ENCODE results near the gene FYN. TPM values are rescaled to one million over a fixed set of nuclear protein-coding genes. Genes with fewer than 3 reads are reported as not detected.
A peak's percentile ranks its signal among the peaks of the same experiment; 100 is the strongest.
"Not testable (repeated sequence)": the region's sequence is repeated elsewhere in the genome, so short reads cannot be mapped to it uniquely, and the experiment has no call there.

FYN gene
- total RNA-seq, 1 donor from 2014 or later: 331 TPM

- intact Hi-C loops (cut with micrococcal nuclease): no loop called here
Measured at GRCh38 chr6:111689419-111689818, 183.8 kb downstream of the FYN start.

DNA sequence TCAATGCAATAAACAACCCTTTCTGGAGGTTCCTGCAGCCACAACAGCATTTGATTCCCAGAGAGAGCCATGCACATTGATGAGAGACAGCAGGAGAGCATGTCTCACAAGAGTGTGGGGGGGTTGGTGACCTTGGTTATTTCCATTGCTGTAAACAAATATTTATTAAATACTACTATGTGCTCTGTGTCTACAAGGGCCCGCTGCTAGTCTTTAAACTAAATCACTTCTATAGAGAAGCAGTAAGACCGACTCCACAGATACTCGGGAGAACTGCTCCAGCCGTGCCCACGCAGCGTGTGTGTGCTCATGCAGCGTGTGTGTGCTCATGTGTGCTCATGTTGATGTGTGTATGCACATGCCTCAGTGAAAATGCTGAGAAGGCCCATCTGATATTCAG, 184.9 kb downstream of the FYN start:
- H3K4me1 Mint-ChIP-seq: peaks cover 32% of the 10 kb centered on the region
- no peaks in the 10 kb centered on the region for H3K27me3 Mint-ChIP-seq
- no peak overlapping the region for H3K4me3 Mint-ChIP-seq
- peaks cover 78% of the 10 kb centered on the region for H3K36me3 Mint-ChIP-seq (ENCODE audit: low read depth)
- H3K27ac Mint-ChIP-seq: no peak overlapping the region
- intact Hi-C loops (cut with micrococcal nuclease): no loop called here
- DNase-seq: no peak
- H3K9me3 Mint-ChIP-seq: no peaks in the 10 kb centered on the region

More at GRCh38 chr6:111689419-111689818, 183.8 kb downstream of the FYN start:
- peaks cover 82% of the 10 kb centered on the region for H3K36me3 Mint-ChIP-seq (ENCODE audit: low read depth)
- H3K9me3 Mint-ChIP-seq: no peaks in the 10 kb centered on the region
- no peak overlapping the region for H3K4me3 Mint-ChIP-seq
- H3K27me3 Mint-ChIP-seq: no peaks in the 10 kb centered on the region
- H3K27ac Mint-ChIP-seq: peak overlapping the region; percentile 46
- no peak for DNase-seq
- H3K4me1 Mint-ChIP-seq: peaks cover 28% of the 10 kb centered on the region

- H3K27ac Mint-ChIP-seq: peak overlapping the region; percentile 31
- DNase-seq: no peak
- no peak overlapping the region for H3K4me3 Mint-ChIP-seq
- H3K9me3 Mint-ChIP-seq: no peaks in the 10 kb centered on the region
- H3K27me3 Mint-ChIP-seq: no peaks in the 10 kb centered on the region
- intact Hi-C loops (cut with micrococcal nuclease): no loop called here
- peaks cover 25% of the 10 kb centered on the region for H3K4me1 Mint-ChIP-seq
- H3K36me3 Mint-ChIP-seq (ENCODE audit: low read depth): peaks cover 75% of the 10 kb centered on the region
Measured at GRCh38 chr6:111687652-111688051, 185.6 kb downstream of the FYN start.

GRCh38 chr6:111686932-111687266, 186.4 kb downstream of the FYN start:
- Mint-ChIP-seq H3K36me3 (ENCODE audit: low read depth) (peaks cover 77% of the 10 kb centered on the region), H3K27ac (no peak overlapping the region), H3K4me1 (peaks cover 22% of the 10 kb centered on the region), H3K27me3 (no peaks in the 10 kb centered on the region), H3K4me3 (no peak overlapping the region), H3K9me3 (no peaks in the 10 kb centered on the region)
- intact Hi-C loops (cut with micrococcal nuclease): no loop called here
- no peak for DNase-seq

- intact Hi-C loops (cut with micrococcal nuclease): no loop called here
- H3K27ac Mint-ChIP-seq: no peak overlapping the region
- peaks cover 75% of the 10 kb centered on the region for H3K36me3 Mint-ChIP-seq (ENCODE audit: low read depth)
- H3K4me1 Mint-ChIP-seq: peaks cover 23% of the 10 kb centered on the region
- H3K4me3 Mint-ChIP-seq: no peak overlapping the region
- no peak for DNase-seq
- H3K9me3 Mint-ChIP-seq: no peaks in the 10 kb centered on the region
- H3K27me3 Mint-ChIP-seq: no peaks in the 10 kb centered on the region
Measured at GRCh38 chr6:111686249-111686931, 186.9 kb downstream of the FYN start.

DNA sequence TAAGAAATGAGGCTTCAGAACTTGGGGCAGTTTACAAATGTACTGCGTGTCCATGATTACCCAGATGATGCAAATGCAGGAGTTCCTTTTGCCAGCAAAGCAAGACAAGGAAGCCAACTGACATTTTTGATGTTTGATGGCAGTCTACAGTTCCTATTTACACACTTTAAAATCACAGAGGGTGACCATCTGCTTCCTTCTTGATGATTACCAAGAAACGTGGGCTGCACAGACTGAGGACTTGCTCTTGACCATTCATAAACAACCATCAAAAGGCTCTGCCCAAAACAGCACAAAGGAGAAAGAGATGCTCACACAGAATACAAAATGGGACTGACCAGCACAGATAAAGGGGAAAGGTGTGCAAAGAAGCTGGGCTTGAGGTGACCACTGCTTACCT, 187.7 kb downstream of the FYN start:
- peaks cover 23% of the 10 kb centered on the region for H3K4me1 Mint-ChIP-seq
- peak overlapping the region; percentile 71 for H3K27ac Mint-ChIP-seq
- H3K4me3 Mint-ChIP-seq: no peak overlapping the region
- H3K27me3 Mint-ChIP-seq: no peaks in the 10 kb centered on the region
- peaks cover 73% of the 10 kb centered on the region for H3K36me3 Mint-ChIP-seq (ENCODE audit: low read depth)
- DNase-seq: no peak
- H3K9me3 Mint-ChIP-seq: no peaks in the 10 kb centered on the region
- intact Hi-C loops (cut with micrococcal nuclease): no loop called here

DNA sequence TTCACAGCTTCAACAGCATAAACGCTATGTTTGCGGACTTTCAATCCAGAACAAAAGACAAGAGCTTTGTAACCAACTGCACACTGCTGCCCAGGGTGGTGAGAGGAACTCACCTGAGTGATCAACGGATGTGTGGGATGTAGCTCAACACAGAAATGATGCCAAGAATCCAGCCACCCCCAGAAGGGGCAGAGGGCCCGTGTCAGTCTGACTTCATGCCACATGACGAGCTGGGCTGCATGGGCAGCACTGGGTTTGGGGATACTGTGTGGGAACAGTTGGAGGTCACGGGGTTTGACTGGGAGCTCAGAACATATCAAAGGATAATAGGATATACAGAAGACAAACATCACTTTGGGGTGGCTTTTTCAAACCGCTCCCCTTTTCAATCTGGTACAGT, 188.2 kb downstream of the FYN start:
- Mint-ChIP-seq H3K27ac (no peak overlapping the region), H3K9me3 (no peaks in the 10 kb centered on the region), H3K4me1 (peaks cover 24% of the 10 kb centered on the region), H3K36me3 (ENCODE audit: low read depth) (peaks cover 72% of the 10 kb centered on the region), H3K4me3 (no peak overlapping the region), H3K27me3 (no peaks in the 10 kb centered on the region)
- DNase-seq: no peak
- intact Hi-C loops (cut with micrococcal nuclease): no loop called here

DNA sequence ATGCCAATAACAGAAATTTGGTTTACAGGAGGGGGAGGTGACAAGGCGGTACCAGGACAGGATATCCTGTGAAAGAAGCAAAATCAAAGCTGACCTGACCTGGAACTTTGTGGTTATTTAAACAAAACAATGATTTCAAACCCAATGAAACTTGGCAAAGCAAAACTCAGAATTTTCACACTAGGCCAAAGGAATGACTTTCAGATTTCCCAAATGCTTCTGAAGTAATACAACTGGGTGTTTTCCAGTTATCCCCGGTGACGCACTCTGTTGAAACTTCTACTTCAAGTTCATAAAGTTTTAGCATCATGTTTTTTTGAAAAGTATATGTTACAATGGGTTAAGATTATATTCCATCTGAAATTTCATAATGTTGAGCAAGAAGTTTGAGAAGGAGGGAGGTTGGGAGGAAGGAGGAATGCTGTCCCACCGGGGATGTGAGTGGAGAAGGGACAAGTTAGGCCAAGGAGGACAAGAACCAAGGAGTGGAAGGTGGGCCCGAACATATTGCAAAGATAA, 189.4 kb downstream of the FYN start:
- H3K36me3 Mint-ChIP-seq (ENCODE audit: low read depth): peaks cover 73% of the 10 kb centered on the region
- DNase-seq: no peak
- no peaks in the 10 kb centered on the region for H3K27me3 Mint-ChIP-seq
- intact Hi-C loops (cut with micrococcal nuclease): no loop called here
- H3K4me1 Mint-ChIP-seq: peaks cover 27% of the 10 kb centered on the region
- no peaks in the 10 kb centered on the region for H3K9me3 Mint-ChIP-seq
- no peak overlapping the region for H3K4me3 Mint-ChIP-seq
- H3K27ac Mint-ChIP-seq: peak overlapping the region; percentile 48

- Mint-ChIP-seq H3K27me3 (no peaks in the 10 kb centered on the region), H3K4me1 (peaks cover 29% of the 10 kb centered on the region), H3K36me3 (ENCODE audit: low read depth) (peaks cover 73% of the 10 kb centered on the region), H3K27ac (no peak overlapping the region), H3K4me3 (no peak overlapping the region), H3K9me3 (no peaks in the 10 kb centered on the region)
- intact Hi-C loops (cut with micrococcal nuclease): no loop called here
- DNase-seq: no peak
Measured at GRCh38 chr6:111683157-111683556, 190.1 kb downstream of the FYN start.

GRCh38 chr6:111681860-111682259, 191.4 kb downstream of the FYN start:
- Mint-ChIP-seq H3K9me3 (no peaks in the 10 kb centered on the region), H3K27ac (no peak overlapping the region), H3K4me1 (peaks cover 25% of the 10 kb centered on the region), H3K4me3 (no peak overlapping the region), H3K27me3 (no peaks in the 10 kb centered on the region), H3K36me3 (ENCODE audit: low read depth) (peaks cover 68% of the 10 kb centered on the region)
- DNase-seq: no peak
- intact Hi-C loops (cut with micrococcal nuclease): no loop called here

DNA sequence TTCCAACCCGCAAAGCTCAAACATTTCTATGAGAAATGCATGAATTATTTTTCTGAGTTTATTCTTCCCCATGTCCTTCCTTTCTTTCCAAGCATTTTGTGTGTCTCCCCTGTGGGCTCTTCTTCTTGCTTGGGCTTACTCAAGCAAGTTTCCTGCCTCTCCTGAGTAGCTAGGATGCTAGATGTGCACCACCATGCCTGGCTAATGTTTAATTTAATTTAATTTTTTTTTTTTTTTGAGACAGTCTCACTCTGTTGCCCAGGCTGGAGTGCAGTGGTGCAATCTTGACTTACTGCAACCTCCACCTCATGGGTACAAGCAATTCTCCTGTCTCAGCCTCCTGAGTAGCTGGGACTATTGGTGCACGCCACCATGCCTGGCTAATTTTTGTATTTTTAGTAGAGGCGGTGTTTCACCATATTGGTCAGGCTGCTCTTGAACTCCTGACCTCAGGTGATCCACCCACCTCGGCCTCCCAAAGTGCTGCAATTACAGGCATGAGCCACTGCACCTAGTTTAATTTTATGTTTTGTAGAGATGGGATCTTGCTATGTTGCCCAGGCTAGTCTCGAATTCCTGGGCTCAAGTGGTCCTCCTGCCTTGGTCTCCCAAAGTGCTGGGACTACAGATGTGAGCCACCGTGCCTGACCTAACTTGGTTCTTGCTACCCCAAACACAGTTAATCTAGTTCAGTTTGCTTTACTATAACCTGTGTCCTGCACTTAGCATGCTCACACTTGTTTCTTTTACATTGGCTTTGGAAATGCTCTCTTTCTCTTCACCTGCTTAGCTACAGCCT, 192.2 kb downstream of the FYN start:
- H3K27ac Mint-ChIP-seq; H3K9me3 Mint-ChIP-seq; DNase-seq; H3K4me3 Mint-ChIP-seq; H3K27me3 Mint-ChIP-seq; intact Hi-C loops (cut with micrococcal nuclease): not testable (repeated sequence)
- Mint-ChIP-seq H3K36me3 (ENCODE audit: low read depth) (peaks cover 64% of the 10 kb centered on the region), H3K4me1 (peaks cover 29% of the 10 kb centered on the region)

- peaks cover 30% of the 10 kb centered on the region for H3K4me1 Mint-ChIP-seq
- H3K4me3 Mint-ChIP-seq: no peak overlapping the region
- no peaks in the 10 kb centered on the region for H3K9me3 Mint-ChIP-seq
- H3K27me3 Mint-ChIP-seq: no peaks in the 10 kb centered on the region
- peaks cover 60% of the 10 kb centered on the region for H3K36me3 Mint-ChIP-seq (ENCODE audit: low read depth)
- intact Hi-C loops (cut with micrococcal nuclease): no loop called here
- DNase-seq: no peak
- H3K27ac Mint-ChIP-seq: no peak overlapping the region
Measured at GRCh38 chr6:111680015-111680712, 193.1 kb downstream of the FYN start.

DNA sequence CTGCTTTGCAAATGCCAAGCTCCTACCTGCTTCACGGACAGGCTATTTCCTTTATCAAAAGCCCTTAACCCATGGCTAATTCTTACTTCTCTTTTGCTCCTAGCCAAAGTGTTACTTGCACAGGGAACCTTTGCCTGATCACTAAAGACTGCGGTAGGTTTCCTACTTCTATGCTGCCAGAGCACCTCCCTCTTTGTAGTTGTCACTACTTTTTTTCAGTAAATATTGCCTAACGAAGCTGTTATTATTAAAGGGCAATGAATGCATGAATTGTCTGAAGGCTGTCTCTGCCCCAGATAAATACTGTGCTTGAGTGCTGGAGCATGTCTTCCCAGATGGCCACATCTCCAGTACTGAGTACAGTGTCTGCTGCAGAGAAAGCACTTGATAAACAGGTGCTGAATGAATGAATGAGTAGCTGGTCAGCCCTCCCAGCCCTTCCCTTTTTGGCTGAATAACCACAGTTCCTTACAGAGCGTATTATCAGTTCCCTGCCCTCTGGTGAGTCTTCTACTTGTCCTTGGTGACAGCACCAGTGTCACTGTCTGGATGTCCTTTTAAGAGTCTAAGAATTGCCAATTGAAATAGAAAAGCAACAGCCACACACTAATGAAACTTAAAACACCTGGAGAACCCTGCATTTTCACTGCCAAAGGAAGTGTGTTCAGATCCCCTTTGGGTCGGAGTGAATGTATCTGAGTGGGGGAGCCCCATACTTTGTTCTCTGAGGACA, 194.0 kb downstream of the FYN start:
- Mint-ChIP-seq H3K4me3 (no peak overlapping the region), H3K4me1 (peaks cover 25% of the 10 kb centered on the region), H3K27me3 (no peaks in the 10 kb centered on the region), H3K9me3 (no peaks in the 10 kb centered on the region), H3K27ac (peak overlapping the region; percentile 66), H3K36me3 (ENCODE audit: low read depth) (peaks cover 62% of the 10 kb centered on the region)
- intact Hi-C loops (cut with micrococcal nuclease): no loop called here
- no peak for DNase-seq
